ENCODE data around the gene ST13.

ST13 gene

GRCh38 chr22:40818747-40819598, 37.5 kb downstream of the ST13 start, which contains the start of gene SLC25A17:
Gene SLC25A17, minus strand, starts transcription at chr22:40819346. Its CDS starts 98 bp downstream, at chr22:40819248.
- peaks cover 36% of the 10 kb centered on the region for H3K4me1 ChIP-seq (ENCODE audit: low read length)
- H3K27ac ChIP-seq (ENCODE audit: low read length) = peak within 1 kb of the TSS; percentile 91
- peak within 1 kb of the TSS; percentile 99 for H3K4me3 ChIP-seq (ENCODE audit: low read length)
- H3K27me3 ChIP-seq (ENCODE audit: low read depth, low read length) = no peaks in the 10 kb centered on the region
- H3K9ac ChIP-seq (ENCODE audit: low read length) = peak within 1 kb of the TSS; percentile 97
- H3K4me2 ChIP-seq (ENCODE audit: low read length) = peak within 1 kb of the TSS; percentile 92
- peaks cover 2% of the 10 kb centered on the region for H4K20me1 ChIP-seq (ENCODE audit: insufficient read depth, low read length)
- peak within 1 kb of the TSS; percentile 91 for H2AFZ ChIP-seq (ENCODE audit: low read depth, low read length)
- H3K36me3 ChIP-seq (replicated peaks; ENCODE audit: low read depth, low read length) = peaks cover 20% of the 10 kb centered on the region
- TF ChIP-seq CTCF (IDR thresholded peaks at IDR 0.05; ENCODE audit: low read depth, low read length) (peak; percentile 45), EZH2phosphoT487 (IDR thresholded peaks at IDR 0.05; ENCODE audit: low read depth) (no peak)
- peaks cover 50% of the 10 kb centered on the region for H3K79me2 ChIP-seq (ENCODE audit: low read length)
- no peaks in the 10 kb centered on the region for H3K9me3 ChIP-seq (ENCODE audit: insufficient read depth, low read length)

GRCh38 chr22:40818192-40818746, 38.2 kb downstream of the ST13 start:
- peaks cover 20% of the 10 kb centered on the region for H3K36me3 ChIP-seq (replicated peaks; ENCODE audit: low read depth, low read length)
- peak overlapping the region; percentile 97 for H3K9ac ChIP-seq (ENCODE audit: low read length)
- H3K4me2 ChIP-seq (ENCODE audit: low read length) = peak overlapping the region; percentile 92
- peaks cover 57% of the 10 kb centered on the region for H3K79me2 ChIP-seq (ENCODE audit: low read length)
- peak overlapping the region; percentile 88; the same call in 1 of the 2 replicates for H2AFZ ChIP-seq (ENCODE audit: low read depth, low read length)
- H3K9me3 ChIP-seq (ENCODE audit: insufficient read depth, low read length) = no peaks in the 10 kb centered on the region
- H3K27ac ChIP-seq (ENCODE audit: low read length) = peak overlapping the region; percentile 91
- peak overlapping the region; percentile 99 for H3K4me3 ChIP-seq (ENCODE audit: low read length)
- no peak for TF ChIP-seq EZH2phosphoT487 (IDR thresholded peaks at IDR 0.05; ENCODE audit: low read depth)
- TF ChIP-seq CTCF (IDR thresholded peaks at IDR 0.05; ENCODE audit: low read depth, low read length) = no peak
- H3K4me1 ChIP-seq (ENCODE audit: low read length) = peaks cover 29% of the 10 kb centered on the region
- no peaks in the 10 kb centered on the region for H3K27me3 ChIP-seq (ENCODE audit: low read depth, low read length)
- H4K20me1 ChIP-seq (ENCODE audit: insufficient read depth, low read length) = peaks cover 4% of the 10 kb centered on the region

GRCh38 chr22:40817737-40818136, 38.7 kb downstream of the ST13 start:
- H3K9ac ChIP-seq (ENCODE audit: low read length) = peak overlapping the region; percentile 97
- H3K27me3 ChIP-seq (ENCODE audit: low read depth, low read length) = no peaks in the 10 kb centered on the region
- H3K79me2 ChIP-seq (ENCODE audit: low read length) = peaks cover 62% of the 10 kb centered on the region
- H3K27ac ChIP-seq (ENCODE audit: low read length) = peak overlapping the region; percentile 91
- TF ChIP-seq EZH2phosphoT487 (IDR thresholded peaks at IDR 0.05; ENCODE audit: low read depth) = no peak
- TF ChIP-seq CTCF (IDR thresholded peaks at IDR 0.05; ENCODE audit: low read depth, low read length) = no peak
- H3K4me2 ChIP-seq (ENCODE audit: low read length) = peak overlapping the region; percentile 92
- peak overlapping the region; percentile 19; the same call in 1 of the 2 replicates for H2AFZ ChIP-seq (ENCODE audit: low read depth, low read length)
- H3K9me3 ChIP-seq (ENCODE audit: insufficient read depth, low read length) = no peaks in the 10 kb centered on the region
- H3K4me1 ChIP-seq (ENCODE audit: low read length) = peaks cover 24% of the 10 kb centered on the region
- peak overlapping the region; percentile 99 for H3K4me3 ChIP-seq (ENCODE audit: low read length)
- peaks cover 20% of the 10 kb centered on the region for H3K36me3 ChIP-seq (replicated peaks; ENCODE audit: low read depth, low read length)
- H4K20me1 ChIP-seq (ENCODE audit: insufficient read depth, low read length) = peaks cover 4% of the 10 kb centered on the region

GRCh38 chr22:40813912-40814315, 42.5 kb downstream of the ST13 start:
- Histone ChIP-seq H3K4me1 (ENCODE audit: low read length) (peaks cover 17% of the 10 kb centered on the region), H3K4me3 (ENCODE audit: low read length) (no peak overlapping the region), H3K9ac (ENCODE audit: low read length) (no peak overlapping the region), H3K9me3 (ENCODE audit: insufficient read depth, low read length) (no peaks in the 10 kb centered on the region), H3K79me2 (ENCODE audit: low read length) (peaks cover 98% of the 10 kb centered on the region), H3K36me3 (replicated peaks; ENCODE audit: low read depth, low read length) (peaks cover 23% of the 10 kb centered on the region), H2AFZ (ENCODE audit: low read depth, low read length) (no peak overlapping the region), H3K4me2 (ENCODE audit: low read length) (no peak overlapping the region), H3K27me3 (ENCODE audit: low read depth, low read length) (no peaks in the 10 kb centered on the region), H3K27ac (ENCODE audit: low read length) (no peak overlapping the region), H4K20me1 (ENCODE audit: insufficient read depth, low read length) (peaks cover 21% of the 10 kb centered on the region)
- TF ChIP-seq CTCF (IDR thresholded peaks at IDR 0.05; ENCODE audit: low read depth, low read length) = no peak
- TF ChIP-seq EZH2phosphoT487 (IDR thresholded peaks at IDR 0.05; ENCODE audit: low read depth) = no peak
